ENCODE results near the gene CTNNA2.

CTNNA2 gene

DNA sequence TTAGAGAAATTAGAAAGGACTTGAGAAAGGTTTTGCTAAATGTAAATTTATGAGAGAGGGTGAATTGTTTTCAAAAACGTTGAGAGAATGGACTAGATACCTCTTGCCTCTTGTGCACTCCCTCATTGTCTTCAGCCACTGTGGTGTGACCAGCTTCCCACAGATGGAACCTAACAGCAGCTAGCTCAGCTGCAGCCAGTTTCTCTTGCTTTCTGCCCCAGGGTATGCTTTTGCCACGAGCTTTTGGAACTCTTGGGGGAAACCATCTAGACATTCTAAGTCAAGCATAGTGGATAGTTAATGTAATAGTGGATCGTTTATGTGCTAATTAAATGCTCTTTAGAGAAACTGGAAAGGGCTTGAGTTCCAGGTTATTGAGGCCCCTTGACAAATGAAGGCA is 288.2 kb downstream of the CTNNA2 start:
- no peak for DNase-seq (ENCODE audit: low read depth in 2 of 2)
- TF ChIP-seq, protein P1, sequence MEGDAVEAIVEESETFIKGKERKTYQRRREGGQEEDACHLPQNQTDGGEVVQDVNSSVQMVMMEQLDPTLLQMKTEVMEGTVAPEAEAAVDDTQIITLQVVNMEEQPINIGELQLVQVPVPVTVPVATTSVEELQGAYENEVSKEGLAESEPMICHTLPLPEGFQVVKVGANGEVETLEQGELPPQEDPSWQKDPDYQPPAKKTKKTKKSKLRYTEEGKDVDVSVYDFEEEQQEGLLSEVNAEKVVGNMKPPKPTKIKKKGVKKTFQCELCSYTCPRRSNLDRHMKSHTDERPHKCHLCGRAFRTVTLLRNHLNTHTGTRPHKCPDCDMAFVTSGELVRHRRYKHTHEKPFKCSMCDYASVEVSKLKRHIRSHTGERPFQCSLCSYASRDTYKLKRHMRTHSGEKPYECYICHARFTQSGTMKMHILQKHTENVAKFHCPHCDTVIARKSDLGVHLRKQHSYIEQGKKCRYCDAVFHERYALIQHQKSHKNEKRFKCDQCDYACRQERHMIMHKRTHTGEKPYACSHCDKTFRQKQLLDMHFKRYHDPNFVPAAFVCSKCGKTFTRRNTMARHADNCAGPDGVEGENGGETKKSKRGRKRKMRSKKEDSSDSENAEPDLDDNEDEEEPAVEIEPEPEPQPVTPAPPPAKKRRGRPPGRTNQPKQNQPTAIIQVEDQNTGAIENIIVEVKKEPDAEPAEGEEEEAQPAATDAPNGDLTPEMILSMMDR (IDR thresholded peaks at IDR 0.05; ENCODE audit: low read depth, low read length): no peak
- H3K4me3 ChIP-seq (replicated peaks in 1 of 2; ENCODE audit: low read depth in 2 of 2, low read length in 2 of 2): no peak overlapping the region

DNA sequence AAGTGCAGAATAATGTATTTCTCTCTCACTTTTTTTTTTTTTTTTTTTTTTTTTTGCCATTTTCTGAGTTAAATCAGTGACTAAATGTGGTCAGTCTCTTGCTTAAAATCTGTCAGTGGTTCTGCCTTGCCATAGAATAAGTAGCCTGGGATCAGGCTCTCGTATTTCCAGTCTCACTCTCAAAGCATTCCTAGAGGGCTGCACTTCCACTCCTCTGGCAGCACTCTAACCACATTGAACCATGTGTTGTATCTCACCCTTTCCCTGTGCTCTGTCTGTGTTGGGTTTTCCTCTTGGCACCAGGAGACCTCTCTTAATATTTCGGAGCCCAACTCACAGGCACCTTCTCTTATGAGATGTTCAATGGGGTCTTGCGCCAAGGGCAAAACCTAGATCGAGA is 304.4 kb downstream of the CTNNA2 start:
- H3K4me3 ChIP-seq (replicated peaks in 1 of 2; ENCODE audit: low read depth in 2 of 2, low read length in 2 of 2): no peak overlapping the region
- TF ChIP-seq, protein P1 (IDR thresholded peaks at IDR 0.05; ENCODE audit: low read depth, low read length): no peak
- DNase-seq (ENCODE audit: low read depth in 2 of 2): no peak

DNA sequence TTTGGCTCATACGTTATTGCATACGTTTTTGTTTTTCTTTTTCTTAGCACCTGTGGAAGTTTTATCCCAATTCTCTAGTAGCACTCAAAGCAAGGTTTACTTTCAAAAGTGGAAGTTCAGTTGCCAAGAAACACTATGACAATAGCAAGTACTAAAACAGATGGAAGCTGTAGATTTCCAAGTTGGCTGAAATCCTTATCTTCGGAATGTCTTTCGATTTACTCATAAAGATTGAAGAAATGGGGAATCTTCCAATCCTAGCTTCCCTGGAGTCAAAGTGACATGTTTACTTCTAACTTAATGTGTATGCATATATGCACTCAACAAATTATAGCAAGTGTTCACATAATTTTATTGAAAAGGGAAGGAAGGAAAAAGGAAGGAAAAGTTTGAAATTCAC is 307.4 kb downstream of the CTNNA2 start:
- DNase-seq (ENCODE audit: low read depth in 2 of 2): no peak
- TF ChIP-seq, protein P1 (IDR thresholded peaks at IDR 0.05; ENCODE audit: low read depth, low read length): no peak
- H3K4me3 ChIP-seq (replicated peaks in 1 of 2; ENCODE audit: low read depth in 2 of 2, low read length in 2 of 2): no peak overlapping the region

DNA sequence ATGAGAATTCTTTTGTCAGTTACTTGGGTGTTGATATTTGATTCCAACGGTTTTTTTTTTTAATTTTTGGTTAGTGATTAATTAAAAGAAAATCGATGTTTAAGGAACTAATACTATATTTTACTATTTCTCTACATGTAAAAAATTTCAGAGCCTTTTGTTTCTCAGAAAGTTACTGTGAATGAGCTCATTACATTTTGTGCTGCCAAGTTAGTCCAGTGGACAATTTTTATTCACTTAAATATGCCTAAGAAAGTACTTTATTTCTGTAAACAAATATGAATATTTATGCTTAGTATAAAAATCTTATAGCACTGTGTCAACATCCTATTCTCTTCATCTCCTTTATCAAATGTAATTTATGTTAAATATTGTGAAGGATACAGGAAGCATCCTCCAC is 309.3 kb downstream of the CTNNA2 start:
- TF ChIP-seq, protein P1 (IDR thresholded peaks at IDR 0.05; ENCODE audit: low read depth, low read length): no peak
- no peak for DNase-seq (ENCODE audit: low read depth in 2 of 2)
- H3K4me3 ChIP-seq (replicated peaks in 1 of 2; ENCODE audit: low read depth in 2 of 2, low read length in 2 of 2): no peak overlapping the region

DNA sequence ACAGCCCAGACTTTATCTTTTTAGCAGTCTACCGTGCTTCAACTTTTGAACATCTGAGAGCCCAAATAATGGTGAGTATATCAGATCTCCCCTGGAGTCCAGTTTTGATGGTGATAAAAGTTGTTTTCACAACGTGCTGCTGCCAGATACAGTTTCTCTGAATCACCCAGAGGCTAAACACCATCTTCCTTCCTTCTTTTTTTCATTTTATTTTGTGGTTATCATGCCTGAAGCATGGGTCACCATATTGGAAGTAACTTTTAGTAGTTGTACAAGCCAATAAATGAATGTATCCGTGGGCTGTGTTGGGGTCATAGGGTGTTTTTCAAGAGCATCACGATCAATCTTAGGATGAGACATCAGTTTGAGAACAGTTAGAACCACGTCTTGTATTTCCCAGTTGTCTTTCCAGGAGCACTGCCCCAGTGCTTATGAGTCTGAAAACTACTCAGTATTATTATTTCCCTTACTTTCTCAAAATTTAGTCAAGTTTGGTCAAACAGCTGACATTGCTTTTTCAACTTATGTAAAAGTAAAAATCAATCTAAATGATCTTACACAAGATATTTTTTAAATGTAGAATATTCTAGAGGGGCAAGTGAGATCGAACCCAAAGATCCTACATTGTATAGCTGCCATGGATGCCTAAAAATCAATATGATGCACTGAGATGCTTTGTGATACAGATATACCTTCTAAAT is 311.4 kb downstream of the CTNNA2 start:
- TF ChIP-seq, protein P1 (IDR thresholded peaks at IDR 0.05; ENCODE audit: low read depth, low read length): no peak
- H3K4me3 ChIP-seq (replicated peaks in 1 of 2; ENCODE audit: low read depth in 2 of 2, low read length in 2 of 2): no peak overlapping the region
- no peak for DNase-seq (ENCODE audit: low read depth in 2 of 2)

DNA sequence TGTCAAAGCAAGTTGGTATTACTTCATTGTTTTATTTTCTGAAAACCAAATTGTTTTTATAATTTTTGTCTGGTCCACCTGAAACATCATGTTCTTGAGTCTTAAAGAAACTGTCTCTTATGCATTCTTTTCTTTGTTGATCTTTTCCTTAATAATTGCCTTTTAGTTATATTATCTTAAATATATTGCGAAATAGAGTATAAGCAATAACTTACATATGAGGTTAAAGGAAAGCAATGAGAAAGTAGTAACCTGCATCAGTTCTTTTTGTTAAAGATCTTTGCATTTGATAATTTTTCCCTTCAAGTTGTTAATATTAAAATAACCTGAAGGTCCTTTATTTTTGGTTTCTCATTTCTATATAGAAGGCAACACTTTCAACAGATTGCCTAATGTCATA is 315.0 kb downstream of the CTNNA2 start:
- TF ChIP-seq, protein P1 (IDR thresholded peaks at IDR 0.05; ENCODE audit: low read depth, low read length): no peak
- no peak for DNase-seq (ENCODE audit: low read depth in 2 of 2)
- H3K4me3 ChIP-seq (replicated peaks in 1 of 2; ENCODE audit: low read depth in 2 of 2, low read length in 2 of 2): no peak overlapping the region

DNA sequence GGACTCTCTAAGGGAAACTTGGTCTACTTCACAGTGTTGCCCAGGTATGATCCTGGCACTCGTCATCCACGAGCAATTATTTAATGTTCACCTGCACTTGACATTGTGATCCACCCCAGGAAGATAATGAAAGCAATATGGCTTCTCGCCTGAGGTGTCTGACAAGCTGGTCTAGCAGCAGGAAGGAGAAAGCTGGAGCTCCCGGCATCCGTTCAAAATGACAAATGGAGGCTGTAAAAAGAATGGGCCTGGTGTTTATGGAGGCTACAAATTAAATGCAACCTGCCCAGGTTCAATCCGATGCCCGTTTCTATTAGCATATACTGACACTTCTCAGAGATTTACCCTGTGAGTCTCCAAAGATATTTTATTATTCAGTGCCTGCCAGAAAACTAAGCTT is 317.6 kb downstream of the CTNNA2 start:
- DNase-seq (ENCODE audit: low read depth in 2 of 2): no peak
- no peak overlapping the region for H3K4me3 ChIP-seq (replicated peaks in 1 of 2; ENCODE audit: low read depth in 2 of 2, low read length in 2 of 2)
- TF ChIP-seq, protein P1 (IDR thresholded peaks at IDR 0.05; ENCODE audit: low read depth, low read length): no peak

All from cardiac fibroblast (primary cell).